Neural cell (in vitro differentiated cells): ENCODE results near the gene IL6ST. TPM values are rescaled to one million over a fixed set of nuclear protein-coding genes. Genes with fewer than 3 reads are reported as not detected.
"Not testable (repeated sequence)": the region's sequence is repeated elsewhere in the genome, so short reads cannot be mapped to it uniquely, and the experiment has no call there.

Experiments used
- H2AFZ ChIP-seq: fragments of 200-600, 300-800 bp; sonication (generic), shearing (Covaris generic); 2 replicates; pipeline ENCODE4 v1.6.0; 2014; ENCODE audit warnings: low read depth, mild to moderate bottlenecking, antibody characterized with exemption, low read length, moderate library complexity
- H3F3A ChIP-seq: fragments of 200-600 bp; shearing (Covaris generic); 2 replicates; pipeline ENCODE4 v1.6.1; 2016; ENCODE audit warnings: mild to moderate bottlenecking, moderate library complexity, mixed read lengths, antibody characterized with exemption, low read length; ENCODE audit not compliant: insufficient read depth, poor library complexity, severe bottlenecking
- H3K27ac ChIP-seq: fragments of 200-600, 300-800 bp; sonication (generic), shearing (Covaris generic); 2 replicates; pipeline ENCODE4 v1.5.1; 2014; ENCODE audit warnings: mild to moderate bottlenecking, low read length, moderate library complexity
- H3K27me3 ChIP-seq: fragments of 300-800, 200-600 bp; sonication (generic), shearing (Covaris generic); 2 replicates; pipeline ENCODE4 v1.6.0; 2014; ENCODE audit warnings: mild to moderate bottlenecking, low read depth, low read length, moderate library complexity; ENCODE audit not compliant: insufficient read depth
- H3K36me3 ChIP-seq: fragments of 300-800, 200-600 bp; sonication (generic), shearing (Covaris generic); 2 replicates; pipeline ENCODE4 v1.5.1; 2014; ENCODE audit warnings: mild to moderate bottlenecking, antibody characterized with exemption, low read length, moderate library complexity; ENCODE audit not compliant: insufficient read depth
- H3K4me2 ChIP-seq: fragments of 300-800, 200-600 bp; sonication (generic), shearing (Covaris generic); 2 replicates; pipeline ENCODE4 v1.6.0; 2014; ENCODE audit warnings: mild to moderate bottlenecking, low read length
- H3K4me3 ChIP-seq: fragments of 300-800, 200-600 bp; sonication (generic), shearing (Covaris generic); 2 replicates; pipeline ENCODE4 v1.5.1; 2014; ENCODE audit warnings: mild to moderate bottlenecking, low read length, moderate library complexity
- H3K79me2 ChIP-seq: fragments of 200-600 bp; shearing (Covaris generic); replicated peaks from 2 replicates; pipeline ENCODE4 v1.6.0; 2014; ENCODE audit warnings: mild to moderate bottlenecking, low read length, moderate library complexity; ENCODE audit not compliant: insufficient read depth
- H3K9ac ChIP-seq: fragments of 300-800, 200-600 bp; sonication (generic), shearing (Covaris generic); 2 replicates; pipeline ENCODE4 v1.6.1; 2016; ENCODE audit warnings: mild to moderate bottlenecking, low read length, mixed read lengths
- H3K9me2 ChIP-seq: fragments of 200-600 bp; shearing (Covaris generic); 2 replicates; pipeline ENCODE4 v1.6.1; 2016; ENCODE audit warnings: mild to moderate bottlenecking, low read length, mixed read lengths; ENCODE audit not compliant: insufficient read depth
- H3K9me3 ChIP-seq: fragments of 200-600, 300-800 bp; sonication (generic), shearing (Covaris generic); 2 replicates; pipeline ENCODE4 v1.6.1; 2016; ENCODE audit warnings: mild to moderate bottlenecking, mixed run types, low read length, moderate library complexity, mixed read lengths
- H4K20me1 ChIP-seq: fragments of 200-600 bp; shearing (Covaris generic); 2 replicates; pipeline ENCODE4 v1.6.1; 2016; ENCODE audit warnings: mild to moderate bottlenecking, mixed run types; ENCODE audit not compliant: insufficient read depth
- MXI1 ChIP-seq: fragments of 450-650 bp; conservative IDR thresholded peaks from 2 replicates; pipeline ENCODE4 v1.6.1; 2014; ENCODE audit warnings: antibody characterized with exemption, mild to moderate bottlenecking; ENCODE audit not compliant: poor library complexity, severe bottlenecking
- SMC3 ChIP-seq: fragments of 450-650 bp; conservative IDR thresholded peaks from 2 replicates; pipeline ENCODE4 v1.6.1; 2014; ENCODE audit warnings: antibody characterized with exemption, mild to moderate bottlenecking, moderate library complexity; ENCODE audit not compliant: poor library complexity
- polyA plus RNA-seq: library from polyadenylated mRNA; depleted of rRNA; stranded (reverse); fragments of >200 nt; gene quantifications from 2 replicates; pipeline ENCODE4 v1.2.3, GENCODE V29; 2014
- TF ChIP-seq, protein P1 (sequence below): fragments of 450-650 bp; IDR thresholded peaks from 2 replicates; pipeline ENCODE4 v1.5.1; 2014; ENCODE audit warnings: antibody characterized with exemption, mild to moderate bottlenecking, moderate library complexity; ENCODE audit not compliant: poor library complexity, severe bottlenecking

IL6ST gene
- polyA plus RNA-seq, 1 donor from 2014 or later, result 19.7 TPM

- Histone ChIP-seq H3K9me2 (no peaks in the 10 kb centered on the region), H3K79me2 (no peaks in the 10 kb centered on the region), H3K9me3 (no peaks in the 10 kb centered on the region), H3K27ac (no peak overlapping the region), H3K4me2 (no peak overlapping the region), H3K4me3 (no peak overlapping the region), H2AFZ (no peak overlapping the region), H3K36me3 (no peaks in the 10 kb centered on the region), H3F3A (no peaks in the 10 kb centered on the region), H3K27me3 (no peaks in the 10 kb centered on the region), H4K20me1 (no peaks in the 10 kb centered on the region), H3K9ac (no peak overlapping the region)
- TF ChIP-seq SMC3, result no peak
- TF ChIP-seq, protein P1, sequence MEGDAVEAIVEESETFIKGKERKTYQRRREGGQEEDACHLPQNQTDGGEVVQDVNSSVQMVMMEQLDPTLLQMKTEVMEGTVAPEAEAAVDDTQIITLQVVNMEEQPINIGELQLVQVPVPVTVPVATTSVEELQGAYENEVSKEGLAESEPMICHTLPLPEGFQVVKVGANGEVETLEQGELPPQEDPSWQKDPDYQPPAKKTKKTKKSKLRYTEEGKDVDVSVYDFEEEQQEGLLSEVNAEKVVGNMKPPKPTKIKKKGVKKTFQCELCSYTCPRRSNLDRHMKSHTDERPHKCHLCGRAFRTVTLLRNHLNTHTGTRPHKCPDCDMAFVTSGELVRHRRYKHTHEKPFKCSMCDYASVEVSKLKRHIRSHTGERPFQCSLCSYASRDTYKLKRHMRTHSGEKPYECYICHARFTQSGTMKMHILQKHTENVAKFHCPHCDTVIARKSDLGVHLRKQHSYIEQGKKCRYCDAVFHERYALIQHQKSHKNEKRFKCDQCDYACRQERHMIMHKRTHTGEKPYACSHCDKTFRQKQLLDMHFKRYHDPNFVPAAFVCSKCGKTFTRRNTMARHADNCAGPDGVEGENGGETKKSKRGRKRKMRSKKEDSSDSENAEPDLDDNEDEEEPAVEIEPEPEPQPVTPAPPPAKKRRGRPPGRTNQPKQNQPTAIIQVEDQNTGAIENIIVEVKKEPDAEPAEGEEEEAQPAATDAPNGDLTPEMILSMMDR, result no peak
Observed at GRCh38 chr5:56018832-56019231, 24.1 kb upstream of the IL6ST start.

DNA sequence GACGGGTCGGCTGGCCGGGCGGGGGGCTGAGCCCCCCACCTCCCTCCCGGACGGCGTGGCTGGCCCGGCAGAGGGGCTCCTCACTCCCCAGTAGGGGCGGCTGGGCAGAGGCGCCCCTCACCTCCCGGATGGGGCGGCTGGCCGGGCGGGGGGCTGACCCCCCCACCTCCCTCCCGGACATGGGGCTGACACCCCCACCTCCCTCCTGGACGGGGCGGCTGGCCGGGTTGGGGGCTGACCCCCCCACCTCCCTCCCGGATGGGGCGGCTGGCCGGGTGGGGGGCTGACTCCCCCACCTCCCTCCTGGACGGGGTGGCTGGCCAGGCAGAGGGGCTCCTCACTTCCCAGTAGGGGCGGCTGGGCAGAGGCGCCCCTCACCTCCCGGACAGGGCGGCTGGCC, 19.9 kb upstream of the IL6ST start:
- not testable (repeated sequence) for H3K79me2 ChIP-seq, H3K27ac ChIP-seq, H3K9me3 ChIP-seq, H3F3A ChIP-seq, H3K9ac ChIP-seq, H4K20me1 ChIP-seq, H3K4me3 ChIP-seq, H2AFZ ChIP-seq, H3K36me3 ChIP-seq, H3K9me2 ChIP-seq, H3K4me2 ChIP-seq, H3K27me3 ChIP-seq

DNA sequence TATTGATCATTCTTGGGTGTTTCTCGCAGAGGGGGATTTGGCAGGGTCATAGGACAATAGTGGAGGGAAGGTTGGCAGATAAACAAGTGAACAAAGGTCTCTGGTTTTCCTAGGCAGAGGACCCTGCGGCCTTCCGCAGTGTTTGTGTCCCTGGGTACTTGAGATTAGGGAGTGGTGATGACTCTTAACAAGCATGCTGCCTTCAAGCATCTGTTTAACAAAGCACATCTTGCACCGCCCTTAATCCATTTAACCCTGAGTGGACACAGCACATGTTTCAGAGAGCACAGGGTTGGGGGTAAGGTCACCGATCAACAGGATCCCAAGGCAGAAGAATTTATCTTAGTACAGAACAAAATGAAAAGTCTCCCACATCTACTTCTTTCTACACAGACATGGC, 19.2 kb upstream of the IL6ST start:
- not testable (repeated sequence) for H3K27me3 ChIP-seq, H4K20me1 ChIP-seq, H2AFZ ChIP-seq, H3K27ac ChIP-seq, H3K9me2 ChIP-seq, H3K9ac ChIP-seq, H3K4me3 ChIP-seq, H3F3A ChIP-seq, H3K36me3 ChIP-seq, H3K79me2 ChIP-seq, H3K4me2 ChIP-seq, H3K9me3 ChIP-seq

DNA sequence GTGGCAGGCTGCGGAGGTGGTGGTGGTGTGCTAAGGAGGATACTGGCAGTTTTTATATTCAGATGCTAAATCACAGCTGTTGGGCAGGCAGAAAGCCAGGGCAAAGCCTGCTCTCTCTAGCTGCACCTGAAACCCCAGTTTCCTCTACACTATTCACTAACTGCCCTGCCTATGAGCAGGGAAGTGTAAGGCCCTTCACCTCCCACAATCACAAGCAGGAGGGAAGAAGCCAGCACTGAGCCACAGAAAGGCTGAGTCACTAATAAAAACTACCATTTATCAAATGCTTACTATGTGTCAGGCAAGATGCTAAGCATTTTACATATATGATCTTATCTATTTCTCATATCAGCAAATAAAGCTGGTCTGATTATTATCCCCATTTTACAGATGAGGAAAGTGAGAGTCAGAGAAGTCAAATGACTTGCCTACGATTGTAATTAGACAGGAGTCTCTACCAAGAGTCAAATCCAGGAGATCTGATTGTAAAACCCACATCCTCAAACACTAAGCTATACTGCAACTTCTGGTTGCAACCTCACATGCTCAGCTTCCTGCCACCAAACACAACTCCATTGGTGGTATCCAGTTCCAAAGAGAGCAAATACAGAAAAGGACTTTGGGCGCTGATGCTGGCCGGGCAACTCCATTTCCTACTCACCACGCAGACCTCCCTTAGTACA, 17.7 kb upstream of the IL6ST start:
- no peak overlapping the region for H3K27ac ChIP-seq
- H3K79me2 ChIP-seq, result no peaks in the 10 kb centered on the region
- no peak overlapping the region for H3K4me3 ChIP-seq
- no peaks in the 10 kb centered on the region for H3K9me3 ChIP-seq
- no peak overlapping the region for H2AFZ ChIP-seq
- no peaks in the 10 kb centered on the region for H3K36me3 ChIP-seq
- no peaks in the 10 kb centered on the region for H3K9me2 ChIP-seq
- no peaks in the 10 kb centered on the region for H3K27me3 ChIP-seq
- H3K9ac ChIP-seq, result no peak overlapping the region
- no peaks in the 10 kb centered on the region for H3F3A ChIP-seq
- TF ChIP-seq MXI1, result no peak
- TF ChIP-seq SMC3, result no peak
- no peak overlapping the region for H3K4me2 ChIP-seq
- no peaks in the 10 kb centered on the region for H4K20me1 ChIP-seq
